Mesenchymal stem cell (in vitro differentiated cells and primary cell): Measurements from ENCODE around the gene ODF2.

Source experiments
- DNase-seq: peaks from one replicate; pipeline ENCODE4 v3.0.0-alpha.2; 2013
- H2AFZ ChIP-seq: one replicate; pipeline ENCODE4 v1.6.1; 2013; ENCODE audit warnings: low read depth, mild to moderate bottlenecking, control low read depth, inconsistent platforms, low read length, moderate library complexity
- H2AK5ac ChIP-seq: 2 replicates; pipeline ENCODE4 v1.6.1; 2013; ENCODE audit warnings: low read length, moderate library complexity, mild to moderate bottlenecking, inconsistent platforms; ENCODE audit not compliant: severe bottlenecking
- H2BK120ac ChIP-seq: one replicate; pipeline ENCODE4 v1.6.1; 2013; ENCODE audit warnings: low read depth, mild to moderate bottlenecking, inconsistent platforms, low read length, moderate library complexity
- H2BK12ac ChIP-seq, 2 experiments: one replicate each; pipeline ENCODE4 v1.6.1; 2013; ENCODE audit warnings: inconsistent platforms in 2 of 2, low read length in 2 of 2, mild to moderate bottlenecking in 2 of 2, moderate library complexity in 2 of 2, control low read depth in 1 of 2
- H2BK15ac ChIP-seq: one replicate; pipeline ENCODE4 v1.6.1; 2013; ENCODE audit warnings: mild to moderate bottlenecking, low read depth, inconsistent platforms; ENCODE audit not compliant: poor library complexity, severe bottlenecking
- H2BK5ac ChIP-seq: 2 replicates; pipeline ENCODE4 v1.6.1; 2013; ENCODE audit warnings: low read depth, mild to moderate bottlenecking, low read length, control low read depth, inconsistent platforms; ENCODE audit not compliant: poor library complexity, severe bottlenecking
- H3K14ac ChIP-seq, 2 experiments: one replicate each; pipeline ENCODE4 v1.6.1; 2013; ENCODE audit warnings: inconsistent platforms in 2 of 2, low read length in 2 of 2, control low read depth in 1 of 2, mild to moderate bottlenecking in 1 of 2, moderate library complexity in 1 of 2
- H3K18ac ChIP-seq, 2 experiments: one replicate each; pipeline ENCODE4 v1.6.1; 2013; ENCODE audit warnings: inconsistent platforms in 2 of 2, low read length in 2 of 2, control low read depth in 1 of 2, low read depth in 1 of 2, mild to moderate bottlenecking in 1 of 2
- H3K23ac ChIP-seq, 2 experiments: one replicate each; pipeline ENCODE4 v1.6.1; 2013; ENCODE audit warnings: inconsistent platforms in 2 of 2, low read length in 2 of 2, mild to moderate bottlenecking in 2 of 2, moderate library complexity in 2 of 2, control low read depth in 1 of 2
- H3K27ac ChIP-seq: 2 replicates; pipeline ENCODE4 v1.5.1; 2013; ENCODE audit warnings: mild to moderate bottlenecking, moderate library complexity, low read length, control low read depth, inconsistent platforms; ENCODE audit not compliant: poor library complexity, severe bottlenecking
- H3K27me3 ChIP-seq, 2 experiments: 2 replicates each; pipeline versions ENCODE4 v1.6.1 to v1.7.0; 2013; ENCODE audit warnings: low read length in 2 of 2, mild to moderate bottlenecking in 2 of 2, moderate library complexity in 2 of 2, control low read depth in 1 of 2, inconsistent platforms in 1 of 2; ENCODE audit not compliant: control insufficient read depth in 1 of 2, insufficient read depth in 1 of 2
- H3K36me3 ChIP-seq, 2 experiments: 2 replicates each; pipeline versions ENCODE4 v1.6.1 to v1.7.0; 2013; ENCODE audit warnings: low read length in 2 of 2, control low read depth in 1 of 2, inconsistent platforms in 1 of 2, low read depth in 1 of 2, mild to moderate bottlenecking in 1 of 2; ENCODE audit not compliant: insufficient read depth in 2 of 2, control insufficient read depth in 1 of 2
- H3K4ac ChIP-seq, 2 experiments: one replicate each; pipeline ENCODE4 v1.6.1; 2013; ENCODE audit warnings: inconsistent platforms in 2 of 2, low read length in 2 of 2, mild to moderate bottlenecking in 2 of 2, moderate library complexity in 2 of 2, control low read depth in 1 of 2, low read depth in 1 of 2
- H3K4me1 ChIP-seq: 2 replicates; pipeline ENCODE4 v1.6.1; 2013; ENCODE audit warnings: low read depth, low read length, control low read depth; ENCODE audit not compliant: control insufficient read depth, insufficient read depth
- H3K4me2 ChIP-seq: 2 replicates; pipeline ENCODE4 v1.6.1; 2013; ENCODE audit warnings: low read length, mild to moderate bottlenecking, inconsistent platforms; ENCODE audit not compliant: poor library complexity, severe bottlenecking
- H3K4me3 ChIP-seq, 2 experiments: 2 replicates each; pipeline versions ENCODE4 v1.5.1 to v1.7.0; 2013; ENCODE audit warnings: low read length in 2 of 2, mild to moderate bottlenecking in 2 of 2, control low read depth in 1 of 2, low read depth in 1 of 2; ENCODE audit not compliant: insufficient read depth in 1 of 2
- H3K79me1 ChIP-seq: replicated peaks from 2 replicates; pipeline ENCODE4 v1.6.1; 2013; ENCODE audit warnings: mild to moderate bottlenecking, control low read depth, low read length, inconsistent platforms; ENCODE audit not compliant: poor library complexity, severe bottlenecking
- H3K9ac ChIP-seq: 2 replicates; pipeline ENCODE4 v1.7.0; 2013; ENCODE audit warnings: mild to moderate bottlenecking, low read length, moderate library complexity
- H3K9me3 ChIP-seq: 2 replicates; pipeline ENCODE4 v1.7.0; 2013; ENCODE audit warnings: mild to moderate bottlenecking, low read length; ENCODE audit not compliant: control insufficient read depth
- H4K8ac ChIP-seq: one replicate; pipeline ENCODE4 v1.6.1; 2013; ENCODE audit warnings: inconsistent platforms, mild to moderate bottlenecking, low read length, moderate library complexity
- H4K91ac ChIP-seq: one replicate; pipeline ENCODE4 v1.6.1; 2013; ENCODE audit warnings: mild to moderate bottlenecking, low read length, inconsistent platforms
- WGBS: methylation state at CpG from one replicate; pipeline ENCODE4 v1.1.7; 2013; ENCODE audit warnings: mixed read lengths; 5-methylcytosine and 5-hydroxymethylcytosine counted together

ODF2 gene

DNA sequence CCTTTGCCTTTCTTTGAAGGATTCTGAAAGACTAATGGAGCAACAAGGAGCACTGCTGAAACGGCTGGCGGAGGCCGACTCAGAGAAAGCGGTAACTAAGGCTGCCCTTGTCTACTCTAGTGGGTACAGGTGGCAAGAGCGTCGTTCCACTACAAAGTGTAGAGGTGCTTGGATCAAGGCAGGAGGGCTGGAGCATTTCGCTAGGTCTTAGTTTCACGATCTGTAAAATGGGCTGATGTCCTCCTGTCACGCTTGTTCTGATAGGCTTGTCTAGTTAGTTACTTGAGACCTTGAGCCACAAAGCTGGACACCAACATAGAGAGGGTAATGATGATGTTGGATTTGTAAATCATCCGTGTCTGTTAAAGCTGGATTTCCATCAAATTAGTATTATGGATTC lies 25.8 kb downstream of the ODF2 start:
- no peak overlapping the region for H2BK5ac ChIP-seq
- no peak overlapping the region for H3K4me2 ChIP-seq
- no peak overlapping the region for H2AFZ ChIP-seq
- H3K27ac ChIP-seq, result no peak overlapping the region
- no peak overlapping the region for H4K8ac ChIP-seq
- H4K91ac ChIP-seq, result no peak overlapping the region
- H3K79me1 ChIP-seq, result peaks cover 4% of the 10 kb centered on the region
- H3K9me3 ChIP-seq, result no peaks in the 10 kb centered on the region
- H3K4ac ChIP-seq, result no peak overlapping the region
- H3K4me3 ChIP-seq, result no peak overlapping the region
- no peak overlapping the region for H2BK15ac ChIP-seq
- DNase-seq, result no peak
- no peaks in the 10 kb centered on the region for H3K27me3 ChIP-seq
- no peaks in the 10 kb centered on the region for H3K4me1 ChIP-seq
- H2AK5ac ChIP-seq, result no peak overlapping the region
- H3K23ac ChIP-seq, result no peak overlapping the region
- no peak overlapping the region for H2BK120ac ChIP-seq
- H3K36me3 ChIP-seq, result peaks cover 59 to 63% of the 10 kb centered on the region in 2 experiments
- H3K18ac ChIP-seq, result no peak overlapping the region
- no peak overlapping the region for H3K9ac ChIP-seq
- WGBS, result 96% methylated on average over 9 of the region's 10 CpGs
- no peak overlapping the region for H2BK12ac ChIP-seq
- H3K14ac ChIP-seq, result no peak overlapping the region

DNA sequence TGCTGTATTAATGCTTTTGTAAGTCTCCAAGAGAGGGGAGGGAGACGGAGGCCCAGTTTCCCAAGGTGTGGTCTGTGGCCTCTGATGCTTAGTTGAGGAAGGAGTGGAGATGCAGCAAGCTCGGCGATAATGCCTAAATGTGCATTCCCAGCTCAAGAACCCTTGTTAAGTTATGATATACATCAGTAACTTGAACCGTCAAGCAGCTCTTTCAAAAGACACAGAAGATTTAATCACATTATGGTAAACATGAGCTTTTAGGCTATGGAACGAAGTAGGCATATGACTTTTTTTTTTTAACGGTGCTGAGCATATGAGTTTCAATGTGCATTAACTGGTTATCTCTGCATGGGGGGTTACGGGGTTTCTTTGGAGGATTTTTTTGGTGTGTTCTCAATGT lies 26.4 kb downstream of the ODF2 start:
- no peak overlapping the region for H2BK120ac ChIP-seq

DNA sequence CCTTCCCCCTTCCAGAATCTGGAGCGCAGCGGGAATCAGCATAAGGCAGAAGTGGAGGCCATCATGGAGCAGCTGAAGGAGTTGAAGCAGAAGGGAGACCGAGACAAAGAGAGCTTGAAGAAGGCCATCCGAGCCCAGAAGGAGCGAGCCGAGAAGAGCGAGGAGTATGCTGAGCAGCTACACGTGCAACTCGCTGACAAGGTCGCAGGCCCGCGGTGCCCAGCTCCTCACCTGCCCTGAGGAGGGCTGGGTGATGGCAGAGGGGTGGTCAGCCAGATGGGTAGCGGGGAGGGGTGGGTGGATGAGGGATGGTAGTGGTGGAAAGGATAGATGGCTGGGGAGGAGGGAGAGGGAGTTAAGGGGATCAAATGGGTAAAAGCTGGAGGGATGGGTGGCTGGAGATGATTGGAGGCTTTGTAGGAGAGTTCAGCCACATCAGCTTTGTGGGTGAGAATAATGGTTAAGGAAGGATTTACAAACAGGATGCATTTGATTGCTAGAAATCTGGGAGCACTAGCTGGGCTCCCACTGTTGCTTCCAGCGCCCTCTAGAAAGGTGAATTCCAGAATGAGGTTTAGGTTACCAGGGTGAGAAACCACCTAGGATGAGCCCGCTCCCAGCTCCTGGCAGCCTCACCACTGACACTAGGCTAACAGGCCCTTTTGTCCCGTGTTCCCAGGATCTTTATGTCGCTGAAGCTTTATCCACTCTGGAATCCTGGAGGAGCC lies 29.0 kb downstream of the ODF2 start:
- Histone ChIP-seq H3K18ac (no peak overlapping the region), H3K36me3 (peaks cover 58 to 76% of the 10 kb centered on the region in 2 experiments), H3K4me2 (no peak overlapping the region), H2BK5ac (no peak overlapping the region), H2AFZ (no peak overlapping the region), H3K23ac (no peak overlapping the region), H3K9me3 (no peaks in the 10 kb centered on the region), H2BK12ac (no peak overlapping the region), H2BK120ac (no peak overlapping the region), H4K91ac (no peak overlapping the region), H3K4me3 (no peak overlapping the region), H3K14ac (no peak overlapping the region), H3K27ac (no peak overlapping the region), H4K8ac (no peak overlapping the region), H3K79me1 (peaks cover 2% of the 10 kb centered on the region), H3K4me1 (no peaks in the 10 kb centered on the region), H3K9ac (no peak overlapping the region), H3K4ac (no peak overlapping the region), H2BK15ac (no peak overlapping the region), H2AK5ac (no peak overlapping the region), H3K27me3 (no peaks in the 10 kb centered on the region)
- no peak for DNase-seq
- WGBS, result 97% methylated on average over 17 of the region's 17 CpGs

More for the DNA sequence above, 26.4 kb downstream of the ODF2 start:
- H2AFZ ChIP-seq, result no peak overlapping the region
- no peak overlapping the region for H3K4me2 ChIP-seq
- no peak overlapping the region for H3K9ac ChIP-seq
- no peak overlapping the region for H3K23ac ChIP-seq
- no peak for DNase-seq
- no peak overlapping the region for H2BK12ac ChIP-seq
- H3K27ac ChIP-seq, result no peak overlapping the region
- no peak overlapping the region for H2BK5ac ChIP-seq
- peaks cover 4% of the 10 kb centered on the region for H3K79me1 ChIP-seq
- H2AK5ac ChIP-seq, result no peak overlapping the region
- 96% methylated on average over 6 of the region's 7 CpGs for WGBS
- no peak overlapping the region for H3K18ac ChIP-seq
- H4K91ac ChIP-seq, result no peak overlapping the region
- H3K4me3 ChIP-seq, result no peak overlapping the region
- no peak overlapping the region for H4K8ac ChIP-seq
- no peaks in the 10 kb centered on the region for H3K27me3 ChIP-seq
- H3K4me1 ChIP-seq, result no peaks in the 10 kb centered on the region
- no peak overlapping the region for H3K4ac ChIP-seq
- peaks cover 65 to 69% of the 10 kb centered on the region in 2 experiments for H3K36me3 ChIP-seq
- H3K9me3 ChIP-seq, result no peaks in the 10 kb centered on the region
- H2BK15ac ChIP-seq, result no peak overlapping the region
- no peak overlapping the region for H3K14ac ChIP-seq

GRCh38 chr9:128485414-128485855 lies 29.6 kb downstream of the ODF2 start:
- no peak overlapping the region for H3K4me3 ChIP-seq
- peaks cover 58 to 79% of the 10 kb centered on the region in 2 experiments for H3K36me3 ChIP-seq
- H3K14ac ChIP-seq, result no peak overlapping the region
- H3K27me3 ChIP-seq, result no peaks in the 10 kb centered on the region
- H3K23ac ChIP-seq, result no peak overlapping the region
- no peaks in the 10 kb centered on the region for H3K4me1 ChIP-seq
- no peaks in the 10 kb centered on the region for H3K9me3 ChIP-seq
- no peak overlapping the region for H2BK5ac ChIP-seq
- H3K4ac ChIP-seq, result no peak overlapping the region
- peaks cover 2% of the 10 kb centered on the region for H3K79me1 ChIP-seq
- DNase-seq, result no peak
- no peak overlapping the region for H2BK120ac ChIP-seq
- H2AFZ ChIP-seq, result no peak overlapping the region
- no peak overlapping the region for H3K4me2 ChIP-seq
- no peak overlapping the region for H2AK5ac ChIP-seq
- WGBS, result 83% methylated on average over 7 of the region's 7 CpGs
- no peak overlapping the region for H3K27ac ChIP-seq
- H3K9ac ChIP-seq, result no peak overlapping the region
- no peak overlapping the region for H2BK12ac ChIP-seq
- H4K91ac ChIP-seq, result no peak overlapping the region
- no peak overlapping the region for H3K18ac ChIP-seq
- H4K8ac ChIP-seq, result no peak overlapping the region
- no peak overlapping the region for H2BK15ac ChIP-seq
